GM12892 (cell line): ENCODE measurements around the gene TRAPPC2L.
"Not testable (repeated sequence)": the region's sequence is repeated elsewhere in the genome, so short reads cannot be mapped to it uniquely, and the experiment has no call there.

Source experiments
- DNase-seq: peaks from one replicate; pipeline ENCODE4 v3.0.0; 2011; ENCODE audit not compliant: insufficient read length
- FAIRE-seq: peaks from 2 replicates; lab custom pipeline; 2011; peaks lifted over from hg19 to GRCh38; lab: Jason Lieb, UNC
- POLR2A ChIP-seq: IDR thresholded peaks from 2 replicates; pipeline ENCODE4 v1.6.1; 2011; ENCODE audit warnings: low read depth, low read length, control low read depth
- POLR2AphosphoS5 ChIP-seq: IDR thresholded peaks from 2 replicates; pipeline ENCODE4 v1.6.1; 2011; ENCODE audit warnings: low read depth, low read length, control low read depth
- TAF1 ChIP-seq: IDR thresholded peaks from 2 replicates; pipeline ENCODE4 v1.6.1; 2011; ENCODE audit warnings: low read depth, mild to moderate bottlenecking, control low read depth, low read length, borderline replicate concordance

The TRAPPC2L gene

GRCh38 chr16:88821168-88821850, 35.6 kb upstream of the TRAPPC2L start:
- TF ChIP-seq POLR2A (no peak), TAF1 (no peak), POLR2AphosphoS5 (no peak)
- FAIRE-seq, result no peak
- DNase-seq, result no peak

- no peak for DNase-seq
- no peak for FAIRE-seq
- TF ChIP-seq TAF1 (no peak), POLR2AphosphoS5 (no peak), POLR2A (no peak)
These were observed 34.5 kb upstream of the TRAPPC2L start for GRCh38 chr16:88822281-88823040.

- DNase-seq, FAIRE-seq: not testable (repeated sequence)
These were observed 33.3 kb upstream of the TRAPPC2L start for GRCh38 chr16:88823646-88824045.

GRCh38 chr16:88824256-88825077, 32.5 kb upstream of the TRAPPC2L start:
- TF ChIP-seq POLR2A (no peak), POLR2AphosphoS5 (no peak), TAF1 (no peak)
- DNase-seq, result no peak
- FAIRE-seq, result no peak

- no peak for FAIRE-seq
- DNase-seq, result no peak
- TF ChIP-seq POLR2A (no peak), TAF1 (no peak), POLR2AphosphoS5 (no peak)
These were observed 31.8 kb upstream of the TRAPPC2L start for GRCh38 chr16:88825146-88825545.

GRCh38 chr16:88826070-88826840, 30.7 kb upstream of the TRAPPC2L start:
- FAIRE-seq (no peak), DNase-seq (no peak)
- TF ChIP-seq POLR2AphosphoS5 (no peak), POLR2A (no peak), TAF1 (no peak)

- DNase-seq, result no peak
- FAIRE-seq, result no peak
- TF ChIP-seq POLR2AphosphoS5, result no peak
- TF ChIP-seq TAF1, result no peak
- no peak for TF ChIP-seq POLR2A
These were observed 29.2 kb upstream of the TRAPPC2L start for GRCh38 chr16:88827727-88828126.

GRCh38 chr16:88828711-88829110, 28.2 kb upstream of the TRAPPC2L start:
- TF ChIP-seq POLR2AphosphoS5 (no peak), POLR2A (no peak), TAF1 (no peak)

GRCh38 chr16:88830258-88830657, 26.7 kb upstream of the TRAPPC2L start:
- FAIRE-seq (no peak), DNase-seq (no peak)
- TF ChIP-seq TAF1 (no peak), POLR2A (no peak), POLR2AphosphoS5 (no peak)

More at GRCh38 chr16:88828711-88829110, 28.2 kb upstream of the TRAPPC2L start:
- no peak for FAIRE-seq
- DNase-seq, result no peak

GRCh38 chr16:88830783-88831182, 26.1 kb upstream of the TRAPPC2L start:
- no peak for TF ChIP-seq TAF1
- no peak for TF ChIP-seq POLR2AphosphoS5
- TF ChIP-seq POLR2A, result no peak
- FAIRE-seq (no peak), DNase-seq (no peak)

- no peak for DNase-seq
- no peak for TF ChIP-seq POLR2AphosphoS5
- TF ChIP-seq TAF1, result no peak
- TF ChIP-seq POLR2A, result no peak
- no peak for FAIRE-seq
These were observed 25.1 kb upstream of the TRAPPC2L start for GRCh38 chr16:88831838-88832237.
